Astrocyte of the hippocampus (primary cell): ENCODE results near the gene NDUFS3.
"Not testable (repeated sequence)": the region's sequence is repeated elsewhere in the genome, so short reads cannot be mapped to it uniquely, and the experiment has no call there.

Experiments
- DNase-seq: peaks from one replicate; pipeline ENCODE4 v3.0.0; 2011; ENCODE audit warnings: low read depth, low spot score

The NDUFS3 gene

DNA sequence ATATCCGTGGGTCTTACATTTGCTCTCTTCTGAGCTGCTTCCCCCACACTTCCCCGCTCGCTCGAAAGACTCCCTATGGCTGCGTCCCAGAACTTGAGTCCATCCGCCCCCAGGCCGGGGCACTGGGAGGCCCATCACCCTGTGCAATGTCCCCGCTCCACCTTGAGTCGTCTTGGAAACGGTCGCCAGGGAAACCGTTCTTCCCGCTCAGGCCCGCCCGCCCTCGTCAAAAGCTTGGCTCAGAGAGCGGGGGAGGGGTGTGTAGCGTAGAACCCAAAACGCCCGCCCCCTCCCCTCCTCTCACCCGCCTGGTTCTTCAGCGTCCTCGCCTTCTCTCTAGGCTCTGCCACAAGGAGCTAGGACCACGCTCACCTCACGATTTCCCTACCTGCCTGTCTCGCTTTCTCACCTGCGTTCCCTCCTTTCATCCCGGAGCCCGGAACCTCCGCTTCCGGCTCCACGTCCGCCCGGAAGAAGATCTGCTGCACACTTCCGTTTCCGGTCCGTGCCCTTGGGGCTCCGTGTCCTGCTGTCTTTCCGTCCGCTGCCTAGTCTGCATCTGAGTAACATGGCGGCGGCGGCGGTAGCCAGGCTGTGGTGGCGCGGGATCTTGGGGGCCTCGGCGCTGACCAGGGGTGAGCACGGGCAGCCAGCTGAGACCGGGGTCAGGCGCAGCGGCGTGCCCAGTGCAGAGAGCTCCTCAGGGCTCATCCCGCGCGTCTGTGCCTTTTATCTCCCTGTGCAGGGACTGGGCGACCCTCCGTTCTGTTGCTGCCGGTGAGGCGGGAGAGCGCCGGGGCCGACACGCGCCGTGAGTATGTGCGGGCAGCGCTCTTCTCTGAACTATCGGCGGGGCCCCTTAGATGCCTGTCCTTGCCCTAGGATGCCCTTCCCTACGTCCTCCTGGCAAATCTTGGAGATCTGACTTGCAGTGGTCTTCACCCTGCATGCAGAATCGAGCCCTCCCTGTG lies at the start of gene NDUFS3, which contains the start of gene KBTBD4:
TSS of gene NDUFS3 (plus strand) at position 551 of the 971 bp plus-strand sequence. CDS start at position 569, 18 bp downstream.
TSS of gene KBTBD4 (minus strand) at position 447 of the 971 bp plus-strand sequence. CDS start at position 428, 19 bp downstream.
- peak; percentile 95 for DNase-seq

DNA sequence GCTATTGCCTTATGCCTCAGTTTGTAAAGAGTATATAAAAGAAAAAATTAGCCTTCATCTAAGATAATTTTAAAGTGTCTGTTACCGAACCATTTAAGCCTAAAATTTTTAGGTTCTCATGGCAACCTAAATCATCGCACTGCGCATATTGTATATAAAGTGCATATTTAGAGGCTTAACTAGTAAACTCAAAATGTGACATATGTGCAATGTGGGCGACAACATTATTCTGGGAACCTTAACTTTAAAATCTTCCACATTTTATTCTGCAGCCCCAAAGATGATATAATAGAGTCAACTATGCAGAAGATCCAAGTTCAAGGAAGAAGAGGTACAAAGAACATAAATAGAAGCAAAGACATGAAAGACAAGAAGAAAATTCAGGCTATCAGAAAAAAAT lies 48.9 kb upstream of the NDUFS3 start:
- no peak for DNase-seq

DNA sequence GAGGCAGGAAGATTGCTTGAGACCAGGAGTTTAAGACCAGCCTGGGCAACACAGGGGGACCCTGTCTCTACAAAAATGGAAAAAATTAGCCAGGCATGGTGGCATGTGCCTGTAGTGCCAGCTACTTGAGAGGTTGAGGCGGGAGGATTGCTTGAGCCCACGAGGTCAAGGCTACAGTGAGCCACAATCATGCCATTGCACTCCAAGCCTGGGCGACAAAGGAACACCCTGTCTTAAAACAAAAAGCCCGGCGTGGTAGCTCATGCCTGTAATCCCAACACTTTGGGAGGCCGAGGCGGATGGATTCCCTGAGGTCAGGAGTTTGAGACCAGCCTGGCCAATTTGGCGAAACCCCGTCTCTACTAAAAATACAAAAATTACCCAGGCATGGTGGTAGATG lies 48.2 kb upstream of the NDUFS3 start:
- not testable (repeated sequence) for DNase-seq

DNA sequence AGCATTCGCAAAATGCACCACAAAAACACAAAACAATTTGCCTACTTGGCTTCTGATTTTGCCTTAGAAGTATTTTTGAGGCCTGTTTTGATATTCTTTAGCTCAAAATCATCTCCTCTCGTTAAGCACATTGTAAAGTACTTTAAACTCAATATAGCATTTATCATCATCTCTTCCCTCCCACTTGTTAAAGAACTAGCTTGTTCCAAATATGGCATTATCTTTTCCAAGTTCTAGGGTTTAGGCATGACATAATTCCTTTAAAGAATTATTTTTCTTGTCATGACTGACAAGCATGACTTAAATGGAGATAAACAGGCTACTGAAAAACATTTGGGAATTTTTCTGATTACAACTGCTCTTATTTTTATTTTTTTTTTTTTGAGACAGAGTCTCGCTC lies 47.2 kb upstream of the NDUFS3 start:
- DNase-seq: no peak

DNA sequence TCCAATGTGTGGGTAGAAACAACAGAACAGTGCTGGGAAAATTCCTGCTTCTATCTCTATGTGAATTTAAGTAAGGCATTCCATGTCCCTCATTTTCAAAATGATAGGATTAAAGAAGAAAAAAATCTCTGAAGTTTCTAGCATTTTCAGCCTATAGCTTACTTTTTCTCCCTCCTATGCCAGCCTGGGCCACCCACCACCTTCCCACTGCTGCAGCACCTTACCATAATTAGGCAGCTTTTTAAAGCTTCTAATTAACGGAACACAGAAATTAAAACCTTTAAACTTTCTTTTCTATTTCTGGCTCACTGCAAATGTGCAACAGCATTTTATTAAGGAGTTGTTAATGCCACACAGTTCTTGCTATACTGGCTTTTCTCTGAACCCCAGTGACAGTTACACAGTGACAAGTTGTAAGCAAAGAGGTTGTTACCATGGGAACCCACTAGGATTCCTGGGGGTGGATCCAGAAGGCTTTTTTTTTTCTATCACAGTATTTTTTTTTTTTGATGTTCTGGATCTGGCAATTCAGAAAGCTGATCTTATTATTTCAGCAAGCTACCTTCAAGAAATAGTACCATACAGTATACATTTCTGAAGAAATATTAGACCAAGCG lies 46.2 kb upstream of the NDUFS3 start:
- DNase-seq: peak; percentile 46

DNA sequence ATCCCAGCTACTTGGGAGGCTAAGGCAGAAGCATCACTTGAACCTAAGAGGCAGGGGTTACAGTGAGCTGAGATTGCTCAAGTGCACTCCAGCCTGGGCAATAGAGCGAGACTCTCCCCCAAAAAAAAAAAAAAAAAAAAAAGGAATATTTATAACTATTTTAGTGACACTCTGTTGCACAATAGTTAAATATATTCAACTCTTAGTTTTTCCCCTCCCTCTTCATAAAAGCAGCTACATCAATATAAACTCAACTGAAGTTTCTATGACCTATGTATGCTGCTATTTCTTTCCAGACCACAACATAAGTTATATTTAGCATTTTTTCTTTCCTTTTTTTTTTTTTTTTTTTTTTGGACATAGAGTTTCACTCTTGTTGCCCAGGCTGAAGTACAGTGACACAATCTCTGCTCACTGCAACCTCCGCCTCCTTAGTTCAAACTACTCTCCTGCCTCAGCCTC lies 45.2 kb upstream of the NDUFS3 start:
- no peak for DNase-seq

DNA sequence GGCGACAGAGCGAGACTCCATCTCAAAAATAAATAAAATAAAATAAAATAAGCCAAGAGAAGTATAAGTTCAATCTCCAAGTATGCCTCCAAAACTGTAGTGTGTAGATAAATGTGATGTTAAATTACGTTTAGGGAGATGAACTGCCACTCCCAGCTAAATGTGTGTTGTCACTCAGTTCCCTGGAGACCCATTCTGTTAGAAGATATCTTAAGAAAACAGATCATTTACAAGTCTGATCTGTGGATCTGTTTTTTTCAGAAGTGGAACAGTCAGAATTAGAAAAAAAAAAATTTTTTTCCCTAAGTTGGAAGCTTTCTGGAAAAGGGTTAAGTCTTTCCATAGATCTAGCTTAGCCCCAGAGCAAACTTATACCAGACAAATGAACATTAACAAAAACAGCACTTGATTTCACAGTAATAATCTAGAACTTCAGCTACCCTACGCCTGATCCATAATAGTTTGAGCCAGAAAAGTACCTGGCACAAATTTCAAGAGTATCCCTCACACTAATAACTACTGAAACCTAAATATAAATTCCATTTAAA lies 44.1 kb upstream of the NDUFS3 start:
- no peak for DNase-seq

DNA sequence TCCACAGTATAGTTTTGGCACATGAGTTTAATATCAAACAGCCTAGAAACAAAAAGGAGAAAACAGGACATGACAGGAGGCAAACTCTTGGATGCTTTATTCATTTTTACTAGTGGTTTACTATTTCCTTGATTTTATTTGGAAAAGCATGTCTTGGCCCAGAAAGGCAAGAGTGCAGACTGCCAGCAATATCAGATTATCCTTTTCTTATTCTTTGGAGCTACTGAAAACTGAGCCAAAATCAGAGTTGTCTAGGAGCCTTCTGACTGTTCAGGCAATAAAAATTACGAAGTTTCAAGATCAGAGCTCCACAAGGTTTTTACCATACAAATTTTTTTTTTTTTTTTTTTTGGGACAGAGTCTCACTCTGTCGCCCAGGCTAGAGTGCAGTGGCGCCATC lies 42.0 kb upstream of the NDUFS3 start:
- no peak for DNase-seq

DNA sequence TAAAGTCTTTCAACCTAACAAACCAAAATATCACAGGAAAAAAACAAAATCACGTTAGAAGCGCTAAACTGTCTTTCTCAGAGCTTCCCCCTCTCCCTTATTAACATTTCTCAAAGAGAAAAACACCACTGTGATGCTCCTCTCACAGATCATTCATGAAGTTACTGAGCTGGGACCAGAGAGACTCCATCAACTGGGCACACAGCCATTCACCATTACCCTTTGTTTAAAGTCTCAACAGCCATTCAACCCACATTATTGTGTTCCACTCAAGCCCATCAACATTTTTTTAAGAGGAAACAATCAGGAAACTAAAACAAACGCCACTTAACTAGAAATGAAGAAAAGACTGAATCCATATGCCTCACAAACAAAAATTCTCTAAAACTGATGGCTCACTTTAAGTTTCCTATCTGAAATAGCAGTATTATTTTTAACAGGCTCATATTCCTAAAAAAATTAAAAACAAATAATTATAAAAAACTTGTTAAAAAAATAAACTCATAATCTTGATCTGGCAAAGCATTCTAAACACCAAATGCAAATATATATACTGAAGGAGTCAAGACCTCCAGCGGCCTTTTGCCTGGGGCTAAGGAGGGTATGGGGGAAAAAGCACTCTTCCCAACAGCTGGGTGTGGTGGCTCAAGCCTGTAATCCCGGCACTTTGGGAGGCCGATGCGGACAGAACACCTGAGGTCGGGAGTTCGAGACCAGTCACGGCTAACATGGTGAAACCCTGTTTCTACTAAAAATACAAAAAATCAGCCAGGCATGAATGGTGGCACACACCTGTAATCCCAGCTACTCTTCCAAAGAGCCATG lies 39.9 kb upstream of the NDUFS3 start:
- peak; percentile 56 for DNase-seq

DNA sequence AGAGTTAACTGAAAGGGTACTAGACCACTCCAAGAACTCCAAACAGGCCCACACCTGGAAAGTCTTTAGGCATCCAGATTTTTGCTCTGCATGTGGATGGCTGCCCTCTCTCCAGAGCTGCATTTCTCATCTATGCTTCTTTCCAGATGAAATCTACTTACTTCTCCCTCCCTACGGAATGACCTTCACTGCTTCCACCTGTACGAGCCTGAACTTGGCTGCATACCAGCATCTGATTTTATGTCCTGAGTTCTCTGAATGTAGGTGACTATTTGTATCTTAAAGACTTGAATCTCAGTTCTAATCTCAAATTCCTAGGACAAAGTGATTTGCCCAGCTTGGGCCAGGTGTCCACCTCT lies 39.2 kb upstream of the NDUFS3 start:
- no peak for DNase-seq

DNA sequence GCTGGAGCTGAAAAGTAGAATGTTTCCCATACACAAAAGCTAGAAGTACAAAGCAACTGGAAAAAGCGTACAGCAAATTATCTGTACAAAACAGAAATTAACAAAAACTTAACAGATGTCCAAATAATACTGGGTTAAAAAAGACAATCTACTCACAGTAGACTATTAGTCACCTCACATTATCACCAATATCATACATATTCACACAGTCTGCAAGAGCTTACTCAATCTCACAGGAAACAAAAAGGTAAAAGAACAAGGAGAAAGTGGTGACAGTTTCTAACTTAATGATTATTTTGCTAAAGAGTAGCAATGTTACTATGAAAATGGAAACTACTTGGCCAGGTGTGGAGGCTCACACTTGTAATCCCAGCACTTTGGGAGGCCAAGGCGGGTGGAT lies 37.8 kb upstream of the NDUFS3 start:
- no peak for DNase-seq

DNA sequence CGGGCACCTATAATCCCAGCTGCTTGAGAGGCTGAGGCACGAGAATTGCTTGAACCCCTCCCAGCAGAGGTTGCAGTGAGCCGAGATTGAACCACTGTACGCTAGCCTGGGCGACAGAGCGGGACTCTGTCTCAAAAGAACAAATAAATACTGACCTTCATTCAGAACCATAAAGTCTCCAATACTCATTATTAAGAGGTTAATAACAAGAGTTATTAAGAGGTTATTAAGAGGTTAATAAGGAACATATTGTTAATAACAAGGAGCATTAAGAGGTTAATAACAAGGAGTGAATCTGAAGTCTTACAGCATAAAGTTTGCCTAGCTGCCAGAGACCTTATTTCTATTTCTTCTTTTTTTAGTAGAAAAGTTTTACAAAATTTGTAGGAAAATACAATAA lies 33.6 kb upstream of the NDUFS3 start:
- no peak for DNase-seq

DNA sequence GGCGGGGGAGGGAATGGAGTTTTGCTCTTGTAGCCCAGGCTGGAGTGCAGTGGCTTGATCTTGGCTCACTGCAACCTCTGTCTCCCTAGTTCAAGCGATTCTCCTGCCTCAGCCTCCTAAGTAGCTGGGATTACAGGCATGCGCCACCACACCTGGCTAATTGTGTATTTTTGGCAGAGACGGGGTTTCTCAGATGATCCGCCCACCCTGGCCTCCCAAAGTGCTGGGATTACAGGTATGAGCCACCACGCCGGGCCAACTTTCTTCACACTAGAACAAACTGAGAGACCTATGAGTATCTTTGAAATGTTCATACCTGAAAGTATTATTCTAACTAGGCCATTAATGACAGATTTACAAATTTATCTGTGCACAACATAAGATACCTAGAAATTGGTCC lies 32.6 kb upstream of the NDUFS3 start:
- DNase-seq: not testable (repeated sequence)

DNA sequence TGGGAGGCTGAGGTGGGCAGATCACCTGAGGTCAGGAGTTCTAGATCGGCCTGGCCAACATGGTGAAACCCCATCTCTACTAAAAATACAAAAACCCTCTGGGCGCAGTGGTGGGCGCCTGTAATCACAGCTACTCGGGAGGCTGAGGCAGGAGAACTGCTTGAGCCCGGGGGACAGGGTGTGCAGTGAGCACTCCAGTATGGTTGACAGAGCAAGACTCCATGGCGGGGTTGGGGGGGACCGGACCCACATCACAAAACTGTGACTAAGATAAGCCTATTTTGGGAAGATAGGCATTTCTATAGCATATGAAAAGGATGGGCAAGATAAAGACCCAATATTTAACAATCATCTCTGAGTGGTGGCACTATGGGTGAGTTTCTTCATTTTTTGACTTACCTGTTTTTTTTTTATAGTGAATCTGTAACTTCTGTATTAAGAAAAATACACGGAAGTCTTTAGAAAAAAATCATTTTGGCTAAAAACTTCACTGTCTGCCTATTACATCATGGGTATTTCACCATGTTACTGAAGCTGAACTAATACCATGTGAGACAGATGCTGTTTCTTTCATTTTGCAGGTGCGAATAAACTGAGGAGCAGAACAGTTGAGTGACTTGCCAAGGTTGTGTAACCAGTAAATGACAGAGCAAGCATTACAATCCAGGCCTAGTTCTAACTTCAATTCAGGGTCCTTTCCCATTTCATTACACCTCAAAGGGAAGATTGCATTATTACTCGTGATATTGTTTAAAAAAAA lies 28.4 kb upstream of the NDUFS3 start:
- no peak for DNase-seq

DNA sequence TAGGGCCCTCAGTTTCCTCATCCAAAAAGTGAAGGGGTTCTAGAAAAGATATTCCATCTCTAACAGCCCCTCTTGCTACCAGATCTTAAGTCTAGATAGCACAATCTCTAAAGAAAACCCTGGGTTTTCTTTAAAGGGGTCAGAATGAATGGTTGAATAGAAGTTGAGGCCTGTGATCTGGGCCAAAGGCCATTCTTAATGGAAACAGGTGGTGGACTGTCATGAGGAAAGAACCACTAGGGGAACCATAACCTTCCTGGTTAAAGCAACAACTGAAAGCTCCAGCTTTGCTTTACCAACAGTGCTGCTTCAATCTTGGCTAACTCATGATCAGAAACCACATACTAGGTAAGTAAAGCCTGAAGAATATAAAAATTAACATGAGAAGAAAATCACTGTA lies 27.8 kb upstream of the NDUFS3 start:
- peak; percentile 33 for DNase-seq

DNA sequence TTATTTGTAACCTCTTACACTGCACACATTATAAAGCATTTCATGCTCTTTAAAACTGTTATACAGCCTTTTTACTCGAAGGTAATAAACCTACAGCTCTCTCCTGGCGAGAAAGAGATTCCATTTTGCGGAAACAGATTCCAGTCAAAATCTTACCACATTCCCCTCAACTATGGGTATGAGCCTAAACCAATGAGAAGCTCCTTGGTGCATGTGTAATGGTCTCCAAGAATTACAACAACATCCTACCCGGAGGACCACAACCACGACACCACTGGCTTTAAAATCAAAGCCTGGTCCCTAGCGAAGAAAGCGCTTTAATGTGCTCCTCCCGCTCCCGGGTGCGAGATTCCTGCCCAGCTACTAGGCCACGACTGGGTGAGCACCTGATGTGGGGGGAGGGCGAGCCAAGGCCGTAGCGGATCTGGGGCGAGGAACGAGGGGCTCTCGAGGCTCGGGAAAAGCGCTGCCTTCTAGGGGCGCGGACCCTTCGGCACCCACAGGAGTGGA lies 26.8 kb upstream of the NDUFS3 start:
- peak; percentile 68 for DNase-seq

DNA sequence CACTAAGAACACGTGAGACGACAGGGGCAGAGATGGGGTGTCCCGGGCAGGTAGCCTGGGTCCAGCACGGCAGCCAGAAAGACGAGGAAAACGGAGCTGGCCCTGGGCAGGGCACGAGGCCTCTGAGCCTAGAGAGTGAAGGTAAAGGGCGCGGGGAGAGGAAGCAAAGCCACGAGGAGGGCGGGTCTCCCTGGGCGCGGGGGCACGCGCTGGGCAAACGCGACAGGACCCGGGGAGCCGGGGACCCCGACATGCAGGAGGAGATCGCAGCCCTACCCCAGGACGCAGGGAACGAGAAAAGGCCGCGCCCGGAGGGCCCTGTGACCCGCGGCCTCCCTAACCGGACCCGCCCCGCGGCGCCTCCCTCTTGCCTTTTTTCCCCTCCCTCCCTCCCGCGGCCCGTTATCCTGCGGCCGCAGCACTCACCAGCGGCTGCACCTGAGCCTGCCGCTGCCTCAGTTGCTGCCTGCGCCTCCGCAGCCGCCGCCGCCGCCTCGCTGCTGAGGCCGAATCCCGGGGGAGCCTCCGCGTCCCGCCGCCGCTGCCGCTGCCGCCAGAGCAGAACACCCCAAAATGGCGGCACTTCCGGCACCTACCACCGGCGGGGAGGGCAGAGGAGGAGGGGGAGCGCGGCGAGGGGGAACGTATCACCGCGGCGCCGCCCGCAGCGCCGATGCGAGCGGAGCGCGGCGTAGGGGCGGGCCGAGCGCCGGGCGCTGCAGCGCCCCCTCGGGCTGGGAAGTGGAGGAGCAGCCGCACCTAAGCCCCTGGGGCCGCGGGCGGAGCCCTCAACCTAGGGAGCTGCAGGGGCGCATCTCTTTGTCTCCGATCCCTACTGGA lies 26.1 kb upstream of the NDUFS3 start, which contains the start of gene CELF1:
TSS of gene CELF1 (minus strand) at position 567 of the 840 bp plus-strand sequence. CDS start 53,609 bp downstream, outside the sequence.
- DNase-seq: peak; percentile 97

DNA sequence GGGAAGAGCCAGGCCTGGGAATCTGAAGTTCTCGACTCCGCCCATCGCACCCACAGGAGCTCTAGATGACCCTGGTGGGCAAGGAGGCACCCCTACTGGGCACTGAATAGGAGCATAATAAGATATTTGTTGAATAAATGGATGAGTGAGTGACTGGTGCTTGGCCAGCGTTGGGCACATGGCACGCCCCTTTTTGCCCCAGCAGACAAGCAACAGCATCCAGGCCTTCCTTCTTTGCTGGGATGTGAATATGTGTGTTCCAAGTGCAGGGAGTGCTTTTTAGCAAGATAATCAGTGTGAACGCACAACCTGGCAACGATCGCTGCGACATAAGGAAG lies 25.5 kb upstream of the NDUFS3 start:
- no peak for DNase-seq

DNA sequence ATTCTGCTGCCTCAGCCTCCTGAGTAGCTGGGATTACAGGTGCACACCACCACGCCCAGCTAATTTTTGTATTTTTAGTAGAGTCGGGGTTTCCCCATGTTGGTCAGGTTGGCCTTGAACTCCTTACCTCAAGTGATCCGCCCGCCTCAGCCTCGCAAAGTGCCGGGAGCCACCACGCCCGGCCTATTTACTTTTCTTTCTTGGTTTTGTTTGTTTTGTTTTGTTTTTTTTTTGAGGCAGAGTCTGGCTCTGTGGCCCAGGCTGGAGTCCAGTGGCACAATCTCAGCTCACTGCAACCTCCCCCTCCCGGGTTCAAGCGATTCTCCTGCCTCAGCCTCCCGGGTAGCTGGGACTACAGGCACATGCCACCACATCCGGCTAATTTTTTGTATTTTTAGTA lies 21.9 kb upstream of the NDUFS3 start:
- DNase-seq: not testable (repeated sequence)

DNA sequence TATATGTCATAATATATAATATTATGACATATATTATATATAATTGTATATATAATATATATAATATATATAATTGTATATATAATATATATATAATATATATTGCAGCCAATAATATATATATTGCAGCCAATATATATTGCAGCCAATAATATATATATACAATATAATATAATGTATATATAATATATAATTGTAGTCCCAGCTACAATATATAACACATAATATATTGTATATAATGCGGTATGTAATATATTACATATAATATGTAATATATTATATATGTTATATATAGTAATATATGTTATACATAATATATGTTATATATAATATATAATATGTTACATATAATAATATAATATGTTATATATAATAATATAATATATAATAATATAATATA lies 20.2 kb upstream of the NDUFS3 start:
- DNase-seq: no peak
